Transverse colon (tissue), 4 donors: ENCODE measurements around the gene DTWD1. TPM values are rescaled to one million over a fixed set of nuclear protein-coding genes. Genes with fewer than 3 reads are reported as not detected.
"Not testable (repeated sequence)": the region's sequence is repeated elsewhere in the genome, so short reads cannot be mapped to it uniquely, and the experiment has no call there.

Source experiments
- DNase-seq: peaks from one replicate; pipeline ENCODE4 v3.0.0-alpha.2; 2019
- H3K27ac ChIP-seq, 4 donors: fragments of 200-600 bp; sonication (generic); 2 replicates each; pipeline ENCODE4 v1.5.1; 2016 to 2018; ENCODE audit warnings: inconsistent platforms in 4 of 4
- H3K27me3 ChIP-seq: fragments of 200-600 bp; sonication (generic); 2 replicates; pipeline ENCODE4 v1.5.1; 2017; ENCODE audit warnings: inconsistent platforms
- H3K36me3 ChIP-seq, 4 donors: fragments of 200-600 bp; sonication (generic); 2 replicates each; pipeline ENCODE4 v1.5.1; 2017 to 2019; ENCODE audit warnings: inconsistent platforms in 4 of 4
- H3K4me1 ChIP-seq, 4 donors: fragments of 200-600 bp; sonication (generic); 2 replicates each; pipeline ENCODE4 v1.5.1; 2017 to 2020; ENCODE audit warnings: inconsistent platforms in 4 of 4
- H3K4me3 ChIP-seq, 4 donors: fragments of 200-600 bp; sonication (generic); 1 replicate in 1 of 4; 2 replicates in 3 of 4; pipeline versions ENCODE4 v1.5.1 to v1.6.1; 2017 to 2019; ENCODE audit warnings: inconsistent platforms in 4 of 4
- H3K9me3 ChIP-seq, 2 donors: fragments of 200-600 bp; sonication (generic); 2 replicates each; pipeline ENCODE4 v1.5.1; 2017 to 2019; ENCODE audit warnings: inconsistent platforms in 2 of 2
- CTCF ChIP-seq, 5 experiments: fragments of 200-600 bp in 3 of 5; fragments of 450-650 bp in 2 of 5; sonication (generic) in 3 of 5; IDR thresholded peaks; 1 replicate in 2 of 5; 2 replicates in 3 of 5; pipeline ENCODE4 v1.5.1; 2016 to 2017; ENCODE audit warnings: antibody characterized with exemption in 5 of 5, inconsistent platforms in 3 of 5, mild to moderate bottlenecking in 2 of 5, moderate library complexity in 1 of 5
- EP300 ChIP-seq: sonication (generic); formaldehyde crosslinking; IDR thresholded peaks from one replicate; pipeline ENCODE4 v1.6.1; 2017; ENCODE audit warnings: antibody characterized with exemption, low read depth
- POLR2A ChIP-seq: fragments of 450-650 bp; IDR thresholded peaks from one replicate; pipeline ENCODE4 v1.6.1; 2016; ENCODE audit warnings: antibody characterized with exemption, mild to moderate bottlenecking, moderate library complexity
- POLR2AphosphoS5 ChIP-seq, 3 donors: sonication (generic); formaldehyde crosslinking; IDR thresholded peaks; one replicate each; pipeline ENCODE4 v1.6.1; 2016; ENCODE audit warnings: antibody characterized with exemption in 3 of 3
- WGBS, 2 donors: methylation state at CpG; one replicate each; pipeline ENCODE4 v1.1.5; 2018; ENCODE audit warnings: low coverage in 1 of 2; 5-methylcytosine and 5-hydroxymethylcytosine counted together
- in situ Hi-C, 4 donors: fragments of 200-750 bp; cut with MboI; loops; one replicate each; pipeline versions ENCODE4 v1.15.0 to v1.15.1; 2017; ENCODE audit warnings: low sequenced_read_pairs in 3 of 4, low pct_ligation_motif_present in 1 of 4, low pct_unique_long_range_greater_than_20kb in 1 of 4
- intact Hi-C: fragments of 100-400 bp; cut with DNase I; formaldehyde crosslinking; loops from one replicate; pipeline ENCODE4 v1.15.1; 2023; ENCODE audit warnings: low total_unique reads
- total RNA-seq, 4 donors: library from RNA; depleted of rRNA; stranded (reverse); fragments of >200 nt; gene quantifications; one replicate each; pipeline ENCODE4 v1.1.0, GENCODE V29; 2016

DTWD1 gene
- total RNA-seq, 4 donors from 2014 or later: 3.0 to 22.1 (median 17.1) TPM

DNA sequence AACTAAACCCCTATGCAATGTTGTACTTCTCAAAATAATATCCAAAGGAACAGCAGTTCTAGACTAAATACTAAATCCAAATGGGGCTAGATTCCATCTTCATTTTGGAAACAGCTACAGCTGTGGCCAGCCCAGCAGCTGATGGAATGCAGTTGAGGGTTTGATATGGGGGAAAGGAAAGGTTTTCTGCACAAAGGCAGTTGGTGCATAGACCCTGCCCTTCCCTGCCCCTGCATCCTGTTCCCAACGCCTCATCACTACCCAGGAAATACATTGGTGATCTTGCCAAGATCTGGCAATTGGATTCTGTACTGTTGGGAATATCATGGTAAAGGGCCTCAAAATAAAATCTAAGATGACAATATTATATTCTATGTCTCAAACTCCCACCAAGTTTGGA is 43.9 kb downstream of the DTWD1 start:
- H3K27ac ChIP-seq: no peak overlapping the region
- H3K4me1 ChIP-seq: no peaks in the 10 kb centered on the region
- TF ChIP-seq POLR2AphosphoS5 (IDR thresholded peaks at IDR 0.05) (no peak), POLR2A (no peak), CTCF (IDR thresholded peaks at IDR 0.05) (no peak), EP300 (no peak)
- WGBS, 2 donors: 78% methylated on average over 1 of the region's 1 CpG; no CpG with 5 or more reads in 1 of the 2 donors
- H3K27me3 ChIP-seq: no peaks in the 10 kb centered on the region
- no peaks in the 10 kb centered on the region for H3K9me3 ChIP-seq
- in situ Hi-C loops (no loop called here), intact Hi-C loops (no loop called here)
- H3K4me3 ChIP-seq: no peak overlapping the region
- no peaks in the 10 kb centered on the region for H3K36me3 ChIP-seq
- no peak for DNase-seq

GRCh38 chr15:49666486-49666885 is 45.6 kb downstream of the DTWD1 start:
- H3K27me3 ChIP-seq, H3K4me3 ChIP-seq, H3K9me3 ChIP-seq, H3K27ac ChIP-seq, in situ Hi-C loops, DNase-seq, H3K4me1 ChIP-seq, H3K36me3 ChIP-seq, intact Hi-C loops: not testable (repeated sequence)
- WGBS, 2 donors: 88 to 91% methylated on average over 3 of the region's 3 CpGs

DNA sequence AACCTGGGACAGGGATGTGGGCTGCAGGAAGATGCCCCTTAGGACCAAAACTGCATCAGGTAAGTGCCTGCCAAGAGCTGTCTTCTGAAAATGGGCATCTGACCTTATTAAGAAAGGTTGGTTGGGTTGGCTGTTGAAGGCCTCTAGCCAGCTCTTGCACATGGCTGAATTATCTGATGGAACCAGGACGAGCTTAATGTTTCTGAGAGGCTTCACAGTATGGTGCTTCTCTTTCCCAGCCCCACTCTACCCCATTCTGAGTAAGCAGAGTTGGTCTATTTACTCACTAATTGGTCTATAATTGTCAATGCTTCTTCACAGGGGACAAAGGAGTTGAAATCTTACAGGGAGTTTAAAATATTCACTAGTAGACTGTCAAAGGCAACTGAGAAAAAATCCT is 48.4 kb downstream of the DTWD1 start:
- in situ Hi-C loops: no loop called here
- Histone ChIP-seq H3K27ac (no peak overlapping the region), H3K9me3 (no peaks in the 10 kb centered on the region), H3K27me3 (no peaks in the 10 kb centered on the region), H3K4me3 (no peak overlapping the region), H3K4me1 (no peaks in the 10 kb centered on the region), H3K36me3 (no peaks in the 10 kb centered on the region)
- intact Hi-C loops: no loop called here
- TF ChIP-seq POLR2A: no peak
- no peak for TF ChIP-seq POLR2AphosphoS5 (IDR thresholded peaks at IDR 0.05)
- no peak for TF ChIP-seq EP300
- no peak for TF ChIP-seq CTCF (IDR thresholded peaks at IDR 0.05)
- 57 to 82% methylated on average over 1 of the region's 1 CpG for WGBS, 2 donors
- DNase-seq: no peak

DNA sequence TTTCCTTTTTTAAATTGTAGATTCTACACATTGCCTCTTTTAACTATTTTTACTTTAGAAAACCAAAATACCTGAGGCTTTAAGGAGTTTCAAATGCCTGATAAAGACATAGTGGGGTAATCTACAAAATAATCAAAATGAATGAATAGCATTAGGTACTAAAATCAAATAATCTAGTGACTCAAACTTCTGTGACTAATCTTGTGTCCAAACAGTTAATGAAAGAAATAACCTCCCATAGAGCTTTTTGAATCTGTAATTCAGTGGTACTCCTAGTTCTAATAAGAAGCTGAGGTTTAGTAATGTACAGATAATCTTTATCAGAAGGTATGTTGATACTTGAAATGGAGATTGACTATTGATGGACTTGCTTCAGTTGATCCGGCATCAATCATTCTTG is 53.0 kb downstream of the DTWD1 start:
- Histone ChIP-seq H3K9me3 (no peaks in the 10 kb centered on the region), H3K27me3 (no peaks in the 10 kb centered on the region), H3K4me3 (no peak overlapping the region), H3K36me3 (no peaks in the 10 kb centered on the region), H3K27ac (no peak overlapping the region), H3K4me1 (peaks cover 0 to 9% (median 2%) of the 10 kb centered on the region in 4 donors)
- in situ Hi-C loops: no loop called here
- no peak for DNase-seq
- intact Hi-C loops: no loop called here
- WGBS, 2 donors: 94 to 100% methylated on average over 1 of the region's 1 CpG
- TF ChIP-seq POLR2AphosphoS5 (IDR thresholded peaks at IDR 0.05) (no peak), EP300 (no peak), POLR2A (no peak)

DNA sequence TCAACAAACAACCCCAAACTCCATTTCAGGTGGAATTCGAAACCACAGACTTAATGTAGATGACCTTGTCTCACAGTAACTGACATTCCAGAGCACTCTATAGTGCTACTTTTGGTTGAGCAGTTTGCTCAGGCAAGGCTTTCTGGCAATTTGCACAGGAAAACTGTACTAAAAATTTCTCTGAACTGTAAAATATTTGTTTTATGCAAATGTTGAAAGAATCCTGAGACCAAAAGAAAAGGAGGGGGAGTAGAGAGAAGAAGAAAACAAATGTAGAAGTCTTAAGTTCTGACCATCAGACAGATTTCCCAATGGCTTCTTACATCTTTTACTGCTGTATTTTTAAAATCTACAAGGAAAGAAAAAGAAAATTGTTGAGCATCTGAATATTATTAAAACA is 53.5 kb downstream of the DTWD1 start:
- Histone ChIP-seq H3K27ac (no peak overlapping the region), H3K27me3 (no peaks in the 10 kb centered on the region), H3K4me1 (peaks cover 0 to 9% (median 2%) of the 10 kb centered on the region in 4 donors), H3K36me3 (no peaks in the 10 kb centered on the region), H3K9me3 (no peaks in the 10 kb centered on the region), H3K4me3 (no peak overlapping the region)
- in situ Hi-C loops (no loop called here), intact Hi-C loops (no loop called here)
- TF ChIP-seq POLR2A: no peak
- no peak for TF ChIP-seq POLR2AphosphoS5 (IDR thresholded peaks at IDR 0.05)
- TF ChIP-seq EP300: no peak
- no peak for TF ChIP-seq CTCF (IDR thresholded peaks at IDR 0.05)
- no peak for DNase-seq
- WGBS, 2 donors: 83 to 89% methylated on average over 1 of the region's 1 CpG
